Osteocyte (in vitro differentiated cells): Measurements from ENCODE around the gene TARBP1. TPM values are rescaled to one million over a fixed set of nuclear protein-coding genes. Genes with fewer than 3 reads are reported as not detected.

Experiments used
- DNase-seq: peaks from one replicate; pipeline ENCODE4 v3.0.0; 2021; ENCODE audit warnings: mixed read lengths; ENCODE audit not compliant: unreplicated experiment; ENCODE audit errors: extremely low spot score
- H3K27ac Mint-ChIP-seq: one replicate; pipeline ENCODE4 v1.8.0; 2021; ENCODE audit warnings: mild to moderate bottlenecking, mixed read lengths; ENCODE audit not compliant: unreplicated experiment
- H3K27me3 Mint-ChIP-seq: one replicate; pipeline ENCODE4 v1.8.0; 2021; ENCODE audit warnings: mixed read lengths; ENCODE audit not compliant: unreplicated experiment
- H3K36me3 Mint-ChIP-seq: one replicate; pipeline ENCODE4 v1.8.0; 2021; ENCODE audit warnings: mixed read lengths; ENCODE audit not compliant: unreplicated experiment
- H3K4me1 Mint-ChIP-seq: one replicate; pipeline ENCODE4 v1.8.0; 2021; ENCODE audit warnings: mixed read lengths; ENCODE audit not compliant: unreplicated experiment
- H3K4me3 Mint-ChIP-seq: one replicate; pipeline ENCODE4 v1.8.0; 2021; ENCODE audit warnings: mild to moderate bottlenecking, moderate library complexity, mixed read lengths; ENCODE audit not compliant: unreplicated experiment
- H3K9me3 Mint-ChIP-seq: one replicate; pipeline ENCODE4 v1.8.0; 2021; ENCODE audit warnings: mixed read lengths; ENCODE audit not compliant: unreplicated experiment
- CTCF ChIP-seq: fragments of 200-600 bp; sonication (generic); IDR thresholded peaks from 2 replicates; pipeline ENCODE4 v1.5.0; 2021; ENCODE audit warnings: antibody characterized with exemption, mild to moderate bottlenecking, moderate library complexity
- total RNA-seq: library from RNA; stranded (reverse); gene quantifications from 2 replicates; pipeline ENCODE4 v1.2.1, GENCODE V29; 2021

The TARBP1 gene
- total RNA-seq, 1 donor from 2014 or later, result 19.0 TPM

GRCh38 chr1:234463749-234464148 lies 15.2 kb downstream of the TARBP1 start:
- H3K9me3 Mint-ChIP-seq, result no peaks in the 10 kb centered on the region
- no peak for TF ChIP-seq CTCF
- no peaks in the 10 kb centered on the region for H3K4me1 Mint-ChIP-seq
- H3K4me3 Mint-ChIP-seq, result no peak overlapping the region
- no peak for DNase-seq
- no peak overlapping the region for H3K27ac Mint-ChIP-seq
- H3K36me3 Mint-ChIP-seq, result peaks cover 42% of the 10 kb centered on the region
- no peaks in the 10 kb centered on the region for H3K27me3 Mint-ChIP-seq

GRCh38 chr1:234460652-234461051 lies 18.3 kb downstream of the TARBP1 start:
- no peaks in the 10 kb centered on the region for H3K9me3 Mint-ChIP-seq
- no peaks in the 10 kb centered on the region for H3K4me1 Mint-ChIP-seq
- peaks cover 34% of the 10 kb centered on the region for H3K36me3 Mint-ChIP-seq
- no peak for TF ChIP-seq CTCF
- no peak for DNase-seq
- no peaks in the 10 kb centered on the region for H3K27me3 Mint-ChIP-seq
- H3K4me3 Mint-ChIP-seq, result no peak overlapping the region
- no peak overlapping the region for H3K27ac Mint-ChIP-seq

GRCh38 chr1:234458352-234459017 lies 20.5 kb downstream of the TARBP1 start:
- TF ChIP-seq CTCF, result no peak
- no peak for DNase-seq
- H3K4me1 Mint-ChIP-seq, result no peaks in the 10 kb centered on the region
- no peaks in the 10 kb centered on the region for H3K9me3 Mint-ChIP-seq
- no peaks in the 10 kb centered on the region for H3K27me3 Mint-ChIP-seq
- H3K4me3 Mint-ChIP-seq, result no peak overlapping the region
- peaks cover 27% of the 10 kb centered on the region for H3K36me3 Mint-ChIP-seq
- H3K27ac Mint-ChIP-seq, result no peak overlapping the region

- Mint-ChIP-seq H3K27ac (no peak overlapping the region), H3K36me3 (peaks cover 13% of the 10 kb centered on the region), H3K4me1 (no peaks in the 10 kb centered on the region), H3K9me3 (no peaks in the 10 kb centered on the region), H3K4me3 (no peak overlapping the region), H3K27me3 (no peaks in the 10 kb centered on the region)
- no peak for DNase-seq
- no peak for TF ChIP-seq CTCF
Measured at GRCh38 chr1:234454926-234455325, 24.1 kb downstream of the TARBP1 start.

GRCh38 chr1:234452406-234452965 lies 26.5 kb downstream of the TARBP1 start:
- Mint-ChIP-seq H3K4me3 (no peak overlapping the region), H3K27ac (no peak overlapping the region), H3K4me1 (no peaks in the 10 kb centered on the region), H3K27me3 (no peaks in the 10 kb centered on the region), H3K36me3 (peaks cover 24% of the 10 kb centered on the region), H3K9me3 (no peaks in the 10 kb centered on the region)
- no peak for TF ChIP-seq CTCF
- no peak for DNase-seq
